NCI-H460 (cell line): ENCODE data around the gene PXDN. TPM values are rescaled to one million over a fixed set of nuclear protein-coding genes. Genes with fewer than 3 reads are reported as not detected.
"Not testable (repeated sequence)": the region's sequence is repeated elsewhere in the genome, so short reads cannot be mapped to it uniquely, and the experiment has no call there.

ENCODE experiments used
- DNase-seq: peaks from one replicate; pipeline ENCODE4 v3.0.0-alpha.2; 2016; ENCODE audit warnings: low read depth; ENCODE audit errors: extremely low read depth
- total RNA-seq: library from RNA; depleted of rRNA; stranded (reverse); fragments of >200 nt; shearing (Covaris generic); gene quantifications from 2 replicates; pipeline ENCODE4 v1.2.3, GENCODE V29; 2014

PXDN gene
- total RNA-seq, 1 experiment from 2014 or later = 25.1 TPM

DNA sequence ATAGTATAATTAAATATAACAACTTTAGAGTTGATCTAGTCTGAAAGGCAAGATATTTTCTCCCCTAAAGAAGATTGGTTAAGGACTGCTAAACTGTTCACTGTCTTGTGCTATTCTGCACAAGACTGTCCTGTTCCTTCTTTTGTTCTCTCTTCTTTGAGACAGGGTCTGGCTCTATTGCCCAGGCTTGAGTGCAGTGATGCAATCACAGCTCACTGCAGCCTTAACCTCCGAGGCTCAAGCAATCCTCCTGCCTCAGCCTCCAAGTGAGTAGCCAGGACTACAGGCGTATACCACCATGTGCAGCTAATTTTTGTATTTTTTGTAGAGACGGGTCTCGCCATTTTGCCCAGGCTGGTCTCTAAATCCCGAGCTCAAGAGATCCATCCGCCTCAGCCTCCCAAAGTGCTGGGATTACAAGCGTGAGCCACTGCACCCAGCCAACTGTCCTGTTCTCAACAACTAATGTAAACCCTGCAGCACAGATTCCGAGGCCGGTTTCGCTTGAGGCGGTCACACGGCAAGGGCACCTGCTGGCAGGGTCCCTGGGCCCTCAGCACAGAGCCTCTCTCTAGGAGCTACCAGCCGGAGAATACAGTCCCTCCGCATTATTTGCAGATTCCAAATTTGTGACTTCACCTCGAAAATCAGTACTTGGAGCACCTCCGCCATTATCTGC is 16.4 kb downstream of the PXDN start:
- DNase-seq = no peak

DNA sequence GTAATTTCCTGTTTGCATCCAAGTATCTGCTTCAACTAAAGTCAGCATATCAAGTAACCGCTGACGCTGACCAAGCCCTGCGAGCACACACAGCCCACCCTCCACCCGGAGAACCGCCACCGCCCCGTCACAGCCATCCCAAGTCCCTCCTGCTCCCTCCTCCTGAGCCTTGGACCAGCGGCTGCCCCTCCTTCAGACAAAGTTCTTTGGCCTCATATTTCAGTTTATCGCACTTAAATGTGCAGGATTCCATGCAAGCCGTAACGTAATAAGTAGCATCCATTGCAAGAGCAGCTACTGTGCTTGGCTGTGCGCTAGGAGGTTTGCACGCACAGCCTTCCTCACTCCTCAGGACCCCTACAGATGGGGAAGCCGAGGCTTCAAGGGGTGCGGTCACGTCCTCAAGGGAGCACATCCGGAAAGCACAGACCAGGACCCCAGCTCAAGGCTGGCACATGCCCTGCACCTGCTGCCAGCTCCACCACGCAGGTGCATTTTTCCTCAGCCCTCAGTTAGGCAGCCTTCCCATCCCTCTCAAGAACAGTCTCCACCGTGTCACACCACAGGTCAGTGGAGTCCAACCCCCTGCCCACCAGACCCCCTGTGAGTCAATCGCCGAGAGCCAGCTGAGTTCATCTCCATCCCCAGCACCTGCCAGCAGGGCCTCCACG is 17.1 kb downstream of the PXDN start:
- DNase-seq = no peak

DNA sequence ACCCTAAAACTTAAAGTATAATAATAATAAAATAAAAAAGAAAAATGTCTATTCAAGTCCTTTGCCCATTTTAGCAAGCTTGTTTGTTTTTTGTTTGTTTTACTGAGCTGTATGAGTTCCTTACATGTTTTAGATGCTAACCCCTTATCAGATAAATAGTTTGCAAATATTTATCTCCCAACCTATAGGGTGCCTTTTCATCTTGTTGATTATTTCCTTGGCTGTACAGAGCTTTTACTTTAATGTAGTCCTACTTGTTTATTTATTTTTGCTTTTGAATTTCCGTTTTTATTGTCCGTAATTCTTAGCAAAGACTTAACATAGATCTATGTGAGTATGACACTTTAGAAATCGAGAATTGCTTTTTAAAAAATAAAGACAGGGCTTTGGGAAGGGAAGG is 17.8 kb downstream of the PXDN start:
- DNase-seq = no peak

DNA sequence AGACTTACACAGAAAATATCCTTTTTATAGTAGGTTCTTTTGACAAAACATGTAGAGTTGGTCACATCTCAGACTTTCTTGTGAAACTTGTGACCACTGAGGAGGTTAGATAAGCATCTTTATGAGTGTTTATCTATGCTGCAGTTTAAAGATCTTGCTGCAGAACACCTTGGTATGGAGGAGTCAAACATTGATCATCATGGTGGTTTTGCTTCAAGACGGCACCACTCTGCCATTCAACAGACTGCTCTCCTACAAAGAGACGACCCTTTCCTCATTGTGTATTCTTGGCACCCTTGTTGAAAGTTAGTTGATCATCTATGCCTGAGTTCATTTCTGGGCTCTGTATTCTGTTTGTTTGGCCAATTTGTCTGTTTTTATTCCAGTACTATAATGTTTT is 20.0 kb downstream of the PXDN start:
- not testable (repeated sequence) for DNase-seq

DNA sequence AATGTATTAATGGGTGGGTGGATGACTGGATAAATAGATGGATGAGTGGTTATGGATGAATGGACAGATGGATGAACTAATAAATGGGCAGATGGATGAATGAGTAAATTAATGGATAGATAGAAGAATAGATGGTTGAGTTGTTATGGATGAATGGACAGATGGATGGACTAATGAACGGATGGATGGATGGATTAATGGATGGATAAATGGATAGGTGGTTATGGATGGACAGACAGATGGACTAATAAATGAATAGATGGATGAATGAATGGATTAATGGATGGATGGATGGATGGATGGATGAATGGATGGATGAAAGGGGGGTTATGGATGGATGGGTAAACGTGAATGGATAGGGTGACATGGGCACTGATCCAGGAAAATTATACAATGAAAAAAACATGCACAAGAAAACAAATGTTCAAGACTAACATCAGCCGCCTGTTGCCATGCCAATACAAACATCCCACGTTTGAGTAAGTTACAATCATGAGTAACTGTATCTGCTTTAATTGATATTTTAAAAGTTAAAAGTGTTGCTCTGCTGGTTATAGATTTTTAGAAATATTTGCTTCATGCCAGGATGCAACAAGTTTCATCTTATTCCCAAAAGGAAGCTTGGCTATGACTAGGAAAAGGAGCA is 20.8 kb downstream of the PXDN start:
- no peak for DNase-seq

DNA sequence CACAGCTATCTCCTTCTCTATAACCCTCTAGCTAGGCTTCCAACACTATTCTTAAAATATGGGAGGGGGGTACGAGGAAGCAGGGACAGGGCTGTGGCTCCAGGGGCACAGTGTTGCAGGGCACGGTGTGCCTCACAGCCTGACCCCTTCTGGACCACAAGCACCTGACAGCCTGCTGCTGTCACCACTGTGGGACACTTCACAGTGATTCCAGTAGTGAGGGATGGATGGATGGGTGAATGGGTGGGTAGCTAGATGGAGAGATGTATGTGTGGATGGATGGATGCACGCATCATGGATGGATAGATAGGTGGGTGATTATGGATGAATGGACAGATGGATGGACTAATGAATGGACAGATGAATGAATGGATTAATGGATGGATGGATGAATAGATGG is 21.6 kb downstream of the PXDN start:
- DNase-seq = no peak

DNA sequence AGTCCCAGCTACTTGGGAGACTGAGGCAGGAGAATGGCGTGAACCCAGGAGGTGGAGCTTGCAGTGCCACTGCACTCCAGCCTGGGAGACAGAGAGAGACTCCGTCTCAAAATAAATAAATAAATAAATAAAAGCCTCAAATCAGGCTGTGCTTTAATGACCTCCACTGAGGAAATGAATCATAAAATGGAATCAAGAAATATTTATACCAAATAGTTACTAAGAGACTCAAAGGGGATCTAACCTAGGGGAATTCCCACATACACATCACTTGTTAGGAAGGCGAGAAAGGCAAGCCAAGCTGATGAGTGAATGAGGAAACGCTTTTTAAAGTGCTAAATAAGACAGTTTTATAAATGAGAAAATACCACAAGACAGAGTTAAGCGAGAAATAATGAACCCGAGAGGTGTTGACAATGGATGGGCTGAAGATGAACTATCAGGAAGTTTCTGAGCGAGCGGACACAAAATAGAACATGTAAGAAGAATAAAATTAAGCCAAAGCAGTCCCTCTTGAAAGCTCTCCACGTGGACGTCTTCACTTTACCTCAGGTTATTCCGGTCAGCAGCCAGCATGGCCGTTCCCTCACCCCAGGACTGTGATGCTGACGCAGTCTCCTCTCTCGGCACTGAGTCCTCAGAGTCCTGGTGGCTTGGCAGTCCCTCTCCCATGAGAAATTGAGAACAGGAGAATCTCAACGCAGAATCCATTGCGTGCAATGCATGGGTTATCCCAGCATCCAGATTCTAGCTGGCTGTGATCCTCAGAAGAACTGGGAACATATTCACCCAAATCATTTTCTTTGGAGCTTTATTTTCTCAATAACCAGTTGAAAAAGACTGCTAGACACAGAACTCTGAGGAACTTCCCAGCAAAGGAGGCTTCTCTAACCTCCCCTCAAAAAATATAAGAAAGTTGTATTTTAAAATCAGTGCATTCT is 22.3 kb downstream of the PXDN start:
- DNase-seq = no peak

DNA sequence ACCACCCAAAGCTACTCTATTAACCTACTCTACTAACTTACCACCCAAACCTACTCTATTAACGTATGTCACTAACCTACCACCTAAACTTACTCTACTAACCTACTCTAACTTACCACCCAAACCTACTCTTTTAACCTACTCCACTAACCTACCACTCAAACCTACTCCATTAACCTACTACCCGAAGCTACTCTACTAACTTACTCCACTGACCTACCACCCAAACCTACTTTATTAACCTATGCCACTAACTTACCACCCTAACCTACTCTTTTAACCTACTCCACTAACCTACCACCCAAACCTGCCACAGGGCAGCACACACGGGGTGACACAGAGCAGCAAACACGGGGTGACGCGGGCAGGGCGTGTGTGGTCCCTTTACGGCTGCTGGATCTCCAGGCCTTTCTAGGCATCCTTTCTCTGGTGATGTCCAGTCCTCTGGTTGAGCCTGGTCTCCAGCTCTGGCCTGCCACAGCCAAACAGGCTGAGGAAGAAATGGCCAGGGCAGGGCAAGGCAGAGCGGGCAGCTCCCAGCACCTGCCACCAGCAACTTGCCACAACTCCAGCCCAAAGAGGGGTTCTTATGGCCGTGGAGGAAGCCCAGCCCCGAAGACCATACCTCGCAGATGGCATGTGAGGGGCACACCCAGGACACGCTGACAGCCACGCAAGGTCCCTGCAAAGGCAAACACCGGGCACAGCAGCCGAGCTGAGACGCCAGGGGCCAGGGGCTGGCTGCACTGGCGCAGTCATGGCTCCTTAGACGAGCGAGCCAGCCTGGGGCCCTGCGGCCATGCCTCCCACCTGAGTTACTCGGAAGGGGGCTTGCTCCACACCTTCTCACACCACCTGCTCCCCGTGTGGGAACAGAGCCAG is 25.7 kb downstream of the PXDN start:
- DNase-seq = no peak

DNA sequence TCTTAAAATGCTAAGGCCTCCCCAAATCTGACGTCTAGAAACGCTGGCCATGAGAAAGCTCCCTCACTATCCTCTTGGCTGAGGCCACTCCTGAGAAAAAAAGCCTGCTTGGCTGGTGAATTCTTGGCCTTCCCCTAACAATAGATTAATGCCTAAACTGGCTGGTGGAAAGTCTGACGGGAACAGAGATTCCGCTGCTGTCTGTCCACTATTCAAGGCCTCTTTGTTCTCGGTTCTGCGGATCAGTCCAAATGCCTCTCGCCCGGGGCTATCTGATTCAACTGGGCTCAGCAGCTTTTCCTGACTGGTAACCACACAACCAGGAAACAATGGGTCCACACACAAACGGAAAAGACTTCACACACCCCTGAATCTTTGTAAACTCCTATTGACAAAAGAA is 27.2 kb downstream of the PXDN start:
- no peak for DNase-seq

DNA sequence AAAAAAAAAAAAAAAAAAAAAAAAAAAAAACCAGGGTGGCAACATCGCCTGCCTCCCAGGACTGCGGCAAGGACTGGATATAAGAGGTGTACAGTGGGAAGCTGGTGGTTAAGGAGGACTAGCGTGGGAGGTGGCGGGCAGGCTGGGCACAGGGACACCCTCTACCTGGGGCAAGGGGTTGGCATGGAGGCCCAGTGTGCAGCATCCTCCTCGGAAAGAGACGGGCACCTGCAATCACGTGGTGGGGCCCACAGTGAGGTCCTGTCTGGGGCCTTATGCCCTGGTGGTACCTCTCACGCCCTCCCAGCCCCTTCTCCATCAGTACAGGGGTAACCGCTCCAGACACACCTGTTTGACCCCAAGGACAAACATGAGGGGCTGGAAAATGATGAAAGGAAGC is 27.9 kb downstream of the PXDN start:
- no peak for DNase-seq

DNA sequence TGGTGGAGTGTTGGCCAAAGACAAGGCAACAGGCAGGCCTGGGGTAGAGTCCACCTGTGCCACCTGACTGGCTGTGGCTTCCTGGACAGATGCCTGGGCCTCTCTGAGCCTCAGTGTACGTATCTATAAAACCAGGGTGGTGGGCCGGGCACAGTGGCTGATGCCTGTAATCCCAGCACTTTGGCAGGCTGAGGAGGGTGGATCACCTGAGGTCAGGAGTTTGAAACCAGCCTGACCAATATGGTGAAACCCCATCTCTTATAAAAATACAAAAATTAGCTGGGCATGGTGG is 28.4 kb downstream of the PXDN start:
- DNase-seq = not testable (repeated sequence)

DNA sequence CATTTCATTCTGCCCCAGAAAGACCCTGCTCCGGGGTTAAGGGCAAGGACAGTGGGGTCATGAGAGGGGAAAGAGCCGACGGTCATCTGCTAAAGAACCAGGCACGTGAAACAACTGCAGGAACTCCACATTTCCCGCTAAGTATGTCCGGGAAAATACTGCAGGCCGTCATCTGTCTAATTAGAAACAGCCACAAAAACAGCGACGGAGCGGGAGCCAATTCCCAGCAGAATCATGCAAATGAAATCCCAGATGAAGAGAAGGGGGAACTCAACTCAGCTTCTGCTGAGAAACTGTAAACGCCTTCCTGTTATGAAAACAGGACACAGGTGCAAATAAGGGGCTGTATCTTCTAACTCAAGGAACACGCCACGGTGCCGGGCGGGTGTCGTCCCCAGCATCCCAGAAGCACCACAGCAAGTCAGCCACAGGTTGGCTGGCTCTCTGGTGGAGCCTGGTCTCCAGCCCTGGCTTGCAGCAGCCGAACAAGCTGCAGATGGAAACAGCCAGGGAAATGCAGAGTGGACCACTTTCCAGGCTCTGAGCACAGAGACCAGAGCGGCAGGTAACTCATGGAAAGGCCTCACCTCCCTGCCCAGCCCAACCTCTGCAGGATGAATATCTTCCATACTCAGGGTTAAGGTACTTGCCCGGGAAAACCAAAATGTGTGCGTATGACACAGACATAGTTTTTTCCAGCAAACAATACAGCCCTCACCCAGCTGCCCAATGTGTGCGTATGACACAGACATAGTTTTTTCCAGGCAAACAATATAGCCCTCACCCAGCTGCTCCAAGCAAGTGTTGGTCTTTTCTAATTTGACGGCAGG is 28.9 kb downstream of the PXDN start:
- DNase-seq = no peak

DNA sequence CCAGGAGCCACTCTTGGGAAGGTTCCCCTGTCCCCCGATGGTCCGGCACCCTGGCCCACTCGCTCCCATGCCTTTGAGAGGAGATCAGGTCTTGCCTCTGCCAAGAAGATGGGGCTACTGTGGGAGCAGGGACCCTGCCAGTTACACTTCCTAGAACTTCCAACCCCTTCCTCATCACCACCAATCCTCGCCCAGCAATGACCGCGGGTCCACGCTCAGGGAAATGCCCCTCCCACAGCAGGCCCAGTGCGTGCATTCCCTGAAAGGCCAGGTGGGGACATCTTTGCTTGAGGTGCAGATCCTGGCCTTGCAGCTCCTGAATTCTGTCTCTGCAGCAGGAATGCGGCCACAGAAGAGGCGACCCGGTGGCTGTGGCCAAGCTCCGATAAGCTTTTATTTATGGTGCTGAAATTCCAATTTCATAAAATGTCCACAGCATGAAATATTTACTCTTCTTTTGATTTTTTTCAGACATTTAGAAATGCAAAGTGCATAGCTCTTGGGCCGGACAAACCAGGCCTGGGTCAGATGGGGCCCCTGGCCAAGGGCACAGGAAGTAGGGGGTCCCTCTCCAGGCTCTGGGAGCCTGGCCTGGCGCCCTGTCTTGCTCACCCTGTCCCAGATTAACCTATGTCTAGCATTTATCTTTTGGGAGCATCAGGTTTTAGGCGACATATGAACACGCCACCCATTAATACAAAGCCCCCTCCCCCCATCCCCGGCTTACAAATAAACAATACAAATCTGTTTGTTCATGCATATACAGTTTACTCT is 29.8 kb downstream of the PXDN start:
- DNase-seq = no peak

DNA sequence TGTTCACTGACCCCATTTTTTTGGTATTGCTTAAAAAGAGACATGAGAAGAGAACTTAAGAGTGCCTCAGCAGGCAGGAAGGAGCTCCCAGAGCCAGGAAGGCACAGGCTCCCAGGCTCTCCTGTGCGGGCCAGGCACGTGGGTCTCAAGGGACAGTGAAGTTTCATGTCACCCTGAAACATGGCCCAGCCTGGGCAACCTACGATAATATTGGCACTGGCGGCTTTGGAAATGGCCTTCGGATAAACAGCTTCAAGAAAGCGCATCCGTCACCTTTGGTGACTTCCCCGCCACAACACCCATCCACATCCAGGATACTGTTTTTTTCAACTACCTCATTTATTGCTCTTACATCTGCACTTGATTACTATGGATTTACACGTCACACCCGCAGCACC is 30.5 kb downstream of the PXDN start:
- DNase-seq = no peak

DNA sequence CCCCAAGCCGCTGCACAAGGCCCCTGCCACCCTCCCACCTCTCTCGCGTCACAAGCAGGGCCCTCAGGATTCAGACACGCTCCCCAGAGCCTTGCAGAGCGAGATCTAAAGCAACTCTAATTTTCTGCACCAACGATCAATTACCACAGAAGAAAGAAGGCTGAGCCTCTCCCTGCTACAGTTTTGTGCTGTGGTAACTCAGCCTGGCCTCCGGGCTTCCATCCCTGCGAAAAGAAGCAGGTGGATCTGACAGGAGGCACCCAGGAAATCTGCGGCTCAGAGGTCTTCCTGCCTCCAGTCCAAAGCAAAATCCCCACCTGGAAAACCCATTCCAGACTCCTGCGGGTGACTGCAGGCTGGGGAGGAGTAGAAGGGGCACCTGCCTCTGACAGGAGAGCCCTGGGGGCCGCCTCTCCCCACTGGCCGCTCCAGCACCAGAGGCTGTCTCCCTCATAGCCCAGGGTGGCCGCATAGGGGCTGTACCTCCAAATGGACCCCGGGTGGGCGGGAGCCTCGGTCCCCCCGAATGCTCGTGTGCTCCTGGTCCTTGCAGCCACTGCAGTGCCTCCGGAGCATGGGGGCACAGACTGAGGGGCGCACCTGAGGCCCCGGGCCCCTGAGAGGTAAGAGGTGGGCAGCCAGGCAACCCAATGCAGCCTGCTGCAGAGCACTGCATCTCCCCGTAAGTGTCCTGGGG is 31.0 kb downstream of the PXDN start:
- DNase-seq = no peak

DNA sequence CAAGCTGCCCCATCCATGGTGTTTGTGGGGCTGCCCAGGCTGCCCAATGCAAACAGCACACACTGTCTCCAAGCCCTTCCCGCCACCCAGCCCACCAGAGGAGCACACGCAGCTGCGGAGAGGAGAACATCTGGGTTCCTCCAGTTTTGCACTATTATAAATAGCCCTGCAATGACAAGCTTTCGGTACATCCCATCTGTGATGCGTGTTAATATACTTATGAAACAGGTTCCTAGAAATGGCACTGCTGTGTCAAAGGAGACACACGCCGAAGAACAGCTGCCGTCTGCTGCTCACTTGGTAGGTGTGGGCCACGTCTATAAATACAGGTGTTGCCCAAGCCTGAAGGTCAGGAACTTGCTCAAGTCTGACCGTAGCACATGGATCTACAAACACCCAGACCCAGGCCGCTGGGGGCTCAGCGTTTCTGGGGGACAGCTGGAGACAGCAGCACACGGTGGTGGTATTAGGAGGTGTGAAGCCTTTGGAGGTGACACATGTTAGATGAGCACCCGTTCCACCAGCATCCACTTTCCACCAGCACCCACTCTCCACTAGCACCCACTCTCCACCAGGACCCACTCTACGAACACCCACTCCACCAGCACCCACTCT is 34.3 kb downstream of the PXDN start:
- DNase-seq = no peak

DNA sequence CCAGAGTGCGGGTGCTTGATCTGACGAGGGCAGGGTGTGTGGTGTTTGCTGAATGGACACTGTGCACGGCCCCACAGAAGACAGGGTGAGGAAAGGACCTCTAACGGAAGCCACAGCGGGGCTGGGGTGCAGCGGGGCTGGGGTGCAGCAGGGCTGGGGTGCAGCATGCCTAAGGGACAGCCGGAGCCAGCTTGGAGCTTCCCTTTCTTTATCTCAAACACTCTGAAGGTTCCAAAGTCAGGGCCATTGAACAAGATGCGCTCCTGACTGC is 35.0 kb downstream of the PXDN start:
- DNase-seq = no peak
